HepG2 (cell line): Measurements from ENCODE around the gene PTBP2. TPM values are rescaled to one million over a fixed set of nuclear protein-coding genes. Genes with fewer than 3 reads are reported as not detected.
A peak's percentile ranks its signal among the peaks of the same experiment; 100 is the strongest.

Experiments used
- ATAC-seq: fragments of 200-7000 bp; cut with Tn5 transposase; 3 replicates; pipeline ENCODE4 v1.9.1; 2020; ENCODE audit warnings: mild to moderate bottlenecking, moderate library complexity
- BruUV-seq: library from RNA; stranded (reverse); fragments of 400-500 nt; replicated peaks from 2 replicates; lab custom pipeline; 2021; lab: Mats Ljungman, UMichigan
- CTCF ChIA-PET: fragments of 300-600 bp; formaldehyde crosslinking; extraction: SDS; loops from one replicate; lab custom pipeline; 2021; ENCODE audit warnings: low total read pairs, inconsistent platforms, low intra/inter-chr PET ratio; lab: Yijun Ruan, JAX
- POLR2A ChIA-PET: fragments of 350-600 bp; sonication (Branson Sonifier 250); formaldehyde crosslinking; loops from one replicate; lab custom pipeline; 2020; ENCODE audit warnings: antibody characterized with exemption, inconsistent platforms; lab: Yijun Ruan, JAX
- DNase-seq: peaks from one replicate; pipeline ENCODE4 v3.0.0-alpha.2; 2015; ENCODE audit warnings: low spot score
- FAIRE-seq: peaks from 3 replicates; lab custom pipeline; 2011; peaks lifted over from hg19 to GRCh38; lab: Jason Lieb, UNC
- H2AFZ ChIP-seq: one replicate; pipeline ENCODE4 v1.6.1; 2011; ENCODE audit warnings: low read length, inconsistent platforms
- H3K27ac ChIP-seq: fragments of 300-600 bp; 3 replicates; pipeline ENCODE4 v1.8.0; 2011; ENCODE audit warnings: mixed run types, mild to moderate bottlenecking, mixed read lengths, low read length, inconsistent platforms; ENCODE audit not compliant: insufficient read depth; ENCODE audit errors: extremely low read length
- H3K27me3 ChIP-seq, 2 experiments: fragments of 200-600 bp in 1 of 2; 2 replicates in 1 of 2; 3 replicates in 1 of 2; pipeline versions ENCODE4 v1.6.0 to v1.8.0; 2011; ENCODE audit warnings: low read length in 2 of 2, mild to moderate bottlenecking in 2 of 2, moderate library complexity in 2 of 2, inconsistent platforms in 1 of 2; ENCODE audit not compliant: insufficient read depth in 2 of 2, control insufficient read depth in 1 of 2
- H3K36me3 ChIP-seq, 2 experiments: fragments of 200-600 bp in 1 of 2; replicated peaks in 1 of 2; 2 replicates in 1 of 2; 3 replicates in 1 of 2; pipeline versions ENCODE4 v1.5.1 to v1.8.0; 2011; ENCODE audit warnings: low read length in 2 of 2, inconsistent platforms in 1 of 2; ENCODE audit not compliant: insufficient read depth in 2 of 2, control insufficient read depth in 1 of 2
- H3K4me1 ChIP-seq: 2 replicates; pipeline ENCODE4 v1.5.1; 2012; ENCODE audit warnings: low read length, inconsistent platforms; ENCODE audit not compliant: insufficient read depth
- H3K4me2 ChIP-seq: 2 replicates; pipeline ENCODE4 v1.6.0; 2011; ENCODE audit warnings: low read depth, low read length, inconsistent platforms
- H3K4me3 ChIP-seq, 3 experiments: fragments of 200-600 bp in 1 of 3; sonication (generic), shearing (Covaris generic) in 1 of 3; replicated peaks in 1 of 3; 2 replicates each; pipeline ENCODE4 v1.5.1; 2011 to 2016; ENCODE audit warnings: low read length in 3 of 3, inconsistent platforms in 2 of 3, low read depth in 2 of 3, mild to moderate bottlenecking in 2 of 3, control low read depth in 1 of 3, mixed read lengths in 1 of 3; ENCODE audit not compliant: insufficient read depth in 1 of 3
- H3K79me2 ChIP-seq: one replicate; pipeline ENCODE4 v1.6.1; 2011; ENCODE audit warnings: low read length, inconsistent platforms; ENCODE audit not compliant: insufficient read depth
- H3K9ac ChIP-seq: 2 replicates; pipeline ENCODE4 v1.6.0; 2011; ENCODE audit warnings: mild to moderate bottlenecking, low read depth, low read length, inconsistent platforms; ENCODE audit not compliant: insufficient read depth
- H3K9me3 ChIP-seq: 2 replicates; pipeline ENCODE4 v1.5.1; 2012; ENCODE audit warnings: mild to moderate bottlenecking, low read length
- H4K20me1 ChIP-seq: 2 replicates; pipeline ENCODE4 v1.6.0; 2011; ENCODE audit warnings: inconsistent platforms, mild to moderate bottlenecking, low read length, moderate library complexity; ENCODE audit not compliant: insufficient read depth
- MAF1 ChIP-seq: sonication (generic); formaldehyde crosslinking; IDR thresholded peaks from 2 replicates; pipeline ENCODE4 v1.5.0; 2020; ENCODE audit warnings: missing genetic modification reagents, borderline replicate concordance
- STAG1 ChIP-seq: sonication (generic); formaldehyde crosslinking; IDR thresholded peaks from 2 replicates; pipeline ENCODE4 v1.4.0; 2020; ENCODE audit warnings: missing genetic modification reagents
- SYNCRIP ChIP-seq: fragments of 200-400 bp; formaldehyde crosslinking; IDR thresholded peaks from 2 replicates; pipeline ENCODE4 v1.6.1; 2018; ENCODE audit warnings: mild to moderate bottlenecking, low read depth, low read length; ENCODE audit not compliant: insufficient read depth
- TCF7L2 ChIP-seq: IDR thresholded peaks from 2 replicates; pipeline ENCODE4 v1.6.1; 2011; ENCODE audit warnings: mild to moderate bottlenecking, low read depth, low read length, moderate library complexity
- ZNF138 ChIP-seq: sonication (generic); formaldehyde crosslinking; IDR thresholded peaks from 2 replicates; pipeline ENCODE4 v1.5.0; 2020; ENCODE audit warnings: mild to moderate bottlenecking, low read depth, missing genetic modification reagents
- ZNF354B ChIP-seq: sonication (generic); formaldehyde crosslinking; IDR thresholded peaks from 2 replicates; pipeline ENCODE4 v1.8.0; 2022; ENCODE audit warnings: mild to moderate bottlenecking, missing genetic modification reagents
- ZNF703 ChIP-seq: sonication (generic); formaldehyde crosslinking; IDR thresholded peaks from 2 replicates; pipeline ENCODE4 v1.5.1; 2020; ENCODE audit warnings: missing genetic modification reagents, mild to moderate bottlenecking, moderate library complexity, borderline replicate concordance
- ZNF749 ChIP-seq: sonication (generic); formaldehyde crosslinking; IDR thresholded peaks from 2 replicates; pipeline ENCODE4 v1.8.0; 2022; ENCODE audit warnings: mild to moderate bottlenecking, missing genetic modification reagents, moderate library complexity, borderline replicate concordance
- in situ Hi-C: cut with HindIII; loops from 2 replicates; pipeline ENCODE4 v1.10.0; 2017; ENCODE audit warnings: low pct_unique_long_range_greater_than_20kb; ENCODE audit not compliant: extremely low pct_ligation_motif_present
- intact Hi-C: fragments of 100-400 bp; cut with micrococcal nuclease; formaldehyde crosslinking; loops from one replicate; pipeline ENCODE4 v1.10.0; 2022; ENCODE audit not compliant: unreplicated experiment
- polyA plus RNA-seq, 8 experiments: library from polyadenylated mRNA; depleted of rRNA in 3 of 8; stranded (reverse) in 7 of 8; unstranded in 1 of 8; fragments of >200 nt; fragmentation: Illumina TruSeq in 4 of 8; extraction: Trizol in 4 of 8; gene quantifications; 2 replicates each; pipeline versions ENCODE4 v1.2.1 to v1.2.3, GENCODE V29; 2011 to 2016; ENCODE audit warnings: low read depth in 4 of 8, missing spikeins in 1 of 8, mixed read lengths in 1 of 8; ENCODE audit not compliant: insufficient read depth in 1 of 8
- total RNA-seq, 5 experiments: library from RNA; depleted of rRNA; stranded (reverse); fragments of >200 nt; fragmentation: Illumina TruSeq; extraction: Trizol; gene quantifications; 2 replicates each; pipeline ENCODE4 v1.2.3, GENCODE V29; 2016; ENCODE audit warnings: low read depth in 1 of 5
- TF ChIP-seq, protein P1 (sequence below): sonication (generic); formaldehyde crosslinking; IDR thresholded peaks from 2 replicates; pipeline ENCODE4 v1.5.0; 2020; ENCODE audit warnings: mild to moderate bottlenecking, missing genetic modification reagents, moderate library complexity
- TF ChIP-seq, protein P2 (sequence below): IDR thresholded peaks from 2 replicates; pipeline ENCODE4 v1.6.1; 2012; ENCODE audit warnings: inconsistent platforms
- TF ChIP-seq, protein P3 (sequence below): sonication (generic); formaldehyde crosslinking; IDR thresholded peaks from 2 replicates; pipeline ENCODE4 v1.4.0; 2020; ENCODE audit warnings: missing genetic modification reagents, mild to moderate bottlenecking, borderline replicate concordance

Gene PTBP2
- total and polyA plus RNA-seq, 2 of the 13 experiments (the other 11 are each of a cell fraction or from before 2014, with no cell fraction given), result 10.5 to 14.1 TPM

DNA sequence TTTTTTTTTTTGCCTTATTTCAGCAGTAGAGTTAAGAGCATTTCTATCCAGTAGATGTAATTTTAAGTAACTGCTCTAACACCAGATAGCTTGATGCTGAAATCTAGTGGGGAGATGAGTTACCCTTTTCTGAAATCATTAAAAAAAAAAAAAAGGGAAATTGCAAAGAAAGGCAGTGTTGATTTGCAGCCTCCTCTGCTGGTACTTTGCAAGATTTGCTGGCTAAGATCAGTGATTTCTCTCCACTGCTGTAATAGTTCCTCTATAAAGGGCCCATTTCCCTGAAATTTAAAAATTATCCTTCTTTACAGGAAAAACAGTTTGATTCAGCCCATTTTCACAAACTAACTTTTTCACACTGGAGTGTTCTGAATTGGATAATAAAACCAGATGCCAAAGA is 120.6 kb downstream of the PTBP2 start:
- POLR2A ChIA-PET, result no interaction called here
- BruUV-seq, result no TSS peak
- no peak overlapping the region for H3K27ac ChIP-seq
- CTCF ChIA-PET, result no interaction called here
- DNase-seq (no peak), ATAC-seq (no peak), FAIRE-seq (no peak)
- no peaks in the 10 kb centered on the region for H3K4me1 ChIP-seq
- no peak overlapping the region for H3K4me2 ChIP-seq
- no peaks in the 10 kb centered on the region for H3K9me3 ChIP-seq
- no peak for TF ChIP-seq MAF1 (CRISPR knock-in tag)
- peak; percentile 56 for TF ChIP-seq STAG1 (CRISPR knock-in tag)
- no peak for TF ChIP-seq ZNF749 (CRISPR knock-in tag)
- TF ChIP-seq, protein P1, sequence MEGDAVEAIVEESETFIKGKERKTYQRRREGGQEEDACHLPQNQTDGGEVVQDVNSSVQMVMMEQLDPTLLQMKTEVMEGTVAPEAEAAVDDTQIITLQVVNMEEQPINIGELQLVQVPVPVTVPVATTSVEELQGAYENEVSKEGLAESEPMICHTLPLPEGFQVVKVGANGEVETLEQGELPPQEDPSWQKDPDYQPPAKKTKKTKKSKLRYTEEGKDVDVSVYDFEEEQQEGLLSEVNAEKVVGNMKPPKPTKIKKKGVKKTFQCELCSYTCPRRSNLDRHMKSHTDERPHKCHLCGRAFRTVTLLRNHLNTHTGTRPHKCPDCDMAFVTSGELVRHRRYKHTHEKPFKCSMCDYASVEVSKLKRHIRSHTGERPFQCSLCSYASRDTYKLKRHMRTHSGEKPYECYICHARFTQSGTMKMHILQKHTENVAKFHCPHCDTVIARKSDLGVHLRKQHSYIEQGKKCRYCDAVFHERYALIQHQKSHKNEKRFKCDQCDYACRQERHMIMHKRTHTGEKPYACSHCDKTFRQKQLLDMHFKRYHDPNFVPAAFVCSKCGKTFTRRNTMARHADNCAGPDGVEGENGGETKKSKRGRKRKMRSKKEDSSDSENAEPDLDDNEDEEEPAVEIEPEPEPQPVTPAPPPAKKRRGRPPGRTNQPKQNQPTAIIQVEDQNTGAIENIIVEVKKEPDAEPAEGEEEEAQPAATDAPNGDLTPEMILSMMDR, result peak; percentile 27; the same call in 1 of the 2 replicates
- TF ChIP-seq, protein P2, sequence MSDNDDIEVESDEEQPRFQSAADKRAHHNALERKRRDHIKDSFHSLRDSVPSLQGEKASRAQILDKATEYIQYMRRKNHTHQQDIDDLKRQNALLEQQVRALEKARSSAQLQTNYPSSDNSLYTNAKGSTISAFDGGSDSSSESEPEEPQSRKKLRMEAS, result no peak
- TF ChIP-seq ZNF354B (CRISPR knock-in tag), result no peak
- no peak for TF ChIP-seq ZNF138
- no peak for TF ChIP-seq TCF7L2
- TF ChIP-seq, protein P3, sequence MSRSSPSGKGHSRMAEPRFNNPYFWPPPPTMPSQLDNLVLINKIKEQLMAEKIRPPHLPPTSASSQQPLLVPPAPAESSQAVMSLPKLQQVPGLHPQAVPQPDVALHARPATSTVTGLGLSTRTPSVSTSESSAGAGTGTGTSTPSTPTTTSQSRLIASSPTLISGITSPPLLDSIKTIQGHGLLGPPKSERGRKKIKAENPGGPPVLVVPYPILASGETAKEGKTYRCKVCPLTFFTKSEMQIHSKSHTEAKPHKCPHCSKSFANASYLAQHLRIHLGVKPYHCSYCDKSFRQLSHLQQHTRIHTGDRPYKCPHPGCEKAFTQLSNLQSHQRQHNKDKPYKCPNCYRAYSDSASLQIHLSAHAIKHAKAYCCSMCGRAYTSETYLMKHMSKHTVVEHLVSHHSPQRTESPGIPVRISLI, result no peak
- no peak for TF ChIP-seq SYNCRIP
- TF ChIP-seq ZNF703 (CRISPR knock-in tag), result no peak
- H3K4me3 ChIP-seq, result no peak overlapping the region
- no peak overlapping the region for H2AFZ ChIP-seq
- H3K9ac ChIP-seq, result no peak overlapping the region
- H3K79me2 ChIP-seq, result no peaks in the 10 kb centered on the region
- in situ Hi-C loops, result loop anchor here (5.0 kb wide), 1 partner anchor 605 kb away; no protein-coding TSS in a partner anchor
- intact Hi-C loops, result no loop called here
- H3K36me3 ChIP-seq, result no peaks in the 10 kb centered on the region
- no peaks in the 10 kb centered on the region for H3K27me3 ChIP-seq
- no peaks in the 10 kb centered on the region for H4K20me1 ChIP-seq
